ENCODE results near the gene NKX2-8.

Gene NKX2-8

GRCh38 chr14:36582011-36582873 is at the start of gene NKX2-8:
Gene NKX2-8, minus strand, starts transcription at chr14:36582614. Its CDS starts 225 bp downstream, at chr14:36582389.
- TF ChIP-seq JUND (IDR thresholded peaks at IDR 0.05; ENCODE audit: low read depth), result no peak
- in situ Hi-C loops (cut with HindIII; ENCODE audit: low pct_unique_long_range_greater_than_20kb, low sequenced_read_pairs), result no loop called here
- DNase-seq (ENCODE audit: low read depth in 1 of 2, low spot score in 1 of 2), result peak; percentile 30 to 81

GRCh38 chr14:36627981-36628380 is 45.6 kb upstream of the NKX2-8 start:
- no peak for TF ChIP-seq JUND (IDR thresholded peaks at IDR 0.05; ENCODE audit: low read depth)
- in situ Hi-C loops (cut with HindIII; ENCODE audit: low pct_unique_long_range_greater_than_20kb, low sequenced_read_pairs), result no loop called here
- DNase-seq (ENCODE audit: low read depth in 1 of 2, low spot score in 1 of 2), result peak in 1 of 2 experiments; percentile 47

GRCh38 chr14:36626151-36626550 is 43.7 kb upstream of the NKX2-8 start:
- TF ChIP-seq JUND (IDR thresholded peaks at IDR 0.05; ENCODE audit: low read depth), result no peak
- in situ Hi-C loops (cut with HindIII; ENCODE audit: low pct_unique_long_range_greater_than_20kb, low sequenced_read_pairs), result no loop called here
- DNase-seq (ENCODE audit: low read depth in 1 of 2, low spot score in 1 of 2), result no peak

GRCh38 chr14:36625436-36625835 is 43.0 kb upstream of the NKX2-8 start:
- no peak for DNase-seq (ENCODE audit: low read depth in 1 of 2, low spot score in 1 of 2)
- in situ Hi-C loops (cut with HindIII; ENCODE audit: low pct_unique_long_range_greater_than_20kb, low sequenced_read_pairs), result no loop called here
- TF ChIP-seq JUND (IDR thresholded peaks at IDR 0.05; ENCODE audit: low read depth), result no peak

- in situ Hi-C loops (cut with HindIII; ENCODE audit: low pct_unique_long_range_greater_than_20kb, low sequenced_read_pairs), result no loop called here
- no peak for DNase-seq (ENCODE audit: low read depth in 1 of 2, low spot score in 1 of 2)
- TF ChIP-seq JUND (IDR thresholded peaks at IDR 0.05; ENCODE audit: low read depth), result no peak
Measured at GRCh38 chr14:36625014-36625413, 42.6 kb upstream of the NKX2-8 start.

- TF ChIP-seq JUND (IDR thresholded peaks at IDR 0.05; ENCODE audit: low read depth), result no peak
Measured at GRCh38 chr14:36619853-36620252, 37.4 kb upstream of the NKX2-8 start.

GRCh38 chr14:36619131-36619530 is 36.7 kb upstream of the NKX2-8 start:
- DNase-seq (ENCODE audit: low read depth in 1 of 2, low spot score in 1 of 2), result no peak
- in situ Hi-C loops (cut with HindIII; ENCODE audit: low pct_unique_long_range_greater_than_20kb, low sequenced_read_pairs), result no loop called here
- TF ChIP-seq JUND (IDR thresholded peaks at IDR 0.05; ENCODE audit: low read depth), result no peak

More at GRCh38 chr14:36619853-36620252, 37.4 kb upstream of the NKX2-8 start:
- in situ Hi-C loops (cut with HindIII; ENCODE audit: low pct_unique_long_range_greater_than_20kb, low sequenced_read_pairs), result no loop called here
- no peak for DNase-seq (ENCODE audit: low read depth in 1 of 2, low spot score in 1 of 2)

- no peak for DNase-seq (ENCODE audit: low read depth in 1 of 2, low spot score in 1 of 2)
- TF ChIP-seq JUND (IDR thresholded peaks at IDR 0.05; ENCODE audit: low read depth), result no peak
- in situ Hi-C loops (cut with HindIII; ENCODE audit: low pct_unique_long_range_greater_than_20kb, low sequenced_read_pairs), result no loop called here
Measured at GRCh38 chr14:36618641-36619040, 36.2 kb upstream of the NKX2-8 start.

- peak in 1 of 2 experiments; percentile 25 for DNase-seq (ENCODE audit: low read depth in 1 of 2, low spot score in 1 of 2)
- TF ChIP-seq JUND (IDR thresholded peaks at IDR 0.05; ENCODE audit: low read depth), result no peak
- in situ Hi-C loops (cut with HindIII; ENCODE audit: low pct_unique_long_range_greater_than_20kb, low sequenced_read_pairs), result no loop called here
Measured at GRCh38 chr14:36617824-36618223, 35.4 kb upstream of the NKX2-8 start.

GRCh38 chr14:36605506-36605857 is 23.1 kb upstream of the NKX2-8 start:
- in situ Hi-C loops (cut with HindIII; ENCODE audit: low pct_unique_long_range_greater_than_20kb, low sequenced_read_pairs), result no loop called here
- DNase-seq (ENCODE audit: low read depth in 1 of 2, low spot score in 1 of 2), result peak in 1 of 2 experiments; percentile 56
- no peak for TF ChIP-seq JUND (IDR thresholded peaks at IDR 0.05; ENCODE audit: low read depth)

GRCh38 chr14:36604757-36605505 is 22.5 kb upstream of the NKX2-8 start:
- in situ Hi-C loops (cut with HindIII; ENCODE audit: low pct_unique_long_range_greater_than_20kb, low sequenced_read_pairs), result no loop called here
- peak; percentile 69 to 94 for DNase-seq (ENCODE audit: low read depth in 1 of 2, low spot score in 1 of 2)
- TF ChIP-seq JUND (IDR thresholded peaks at IDR 0.05; ENCODE audit: low read depth), result no peak

- in situ Hi-C loops (cut with HindIII; ENCODE audit: low pct_unique_long_range_greater_than_20kb, low sequenced_read_pairs), result no loop called here
- TF ChIP-seq JUND (IDR thresholded peaks at IDR 0.05; ENCODE audit: low read depth), result no peak
- no peak for DNase-seq (ENCODE audit: low read depth in 1 of 2, low spot score in 1 of 2)
Measured at GRCh38 chr14:36600431-36600830, 18.0 kb upstream of the NKX2-8 start.

GRCh38 chr14:36591482-36591881 is 9.1 kb upstream of the NKX2-8 start:
- no peak for DNase-seq (ENCODE audit: low read depth in 1 of 2, low spot score in 1 of 2)
- in situ Hi-C loops (cut with HindIII; ENCODE audit: low pct_unique_long_range_greater_than_20kb, low sequenced_read_pairs), result no loop called here
- no peak for TF ChIP-seq JUND (IDR thresholded peaks at IDR 0.05; ENCODE audit: low read depth)

Data from T47D (cell line).